Ovary (tissue), 3 donors: Measurements from ENCODE around the gene ZNF672.
"Not testable (repeated sequence)": the region's sequence is repeated elsewhere in the genome, so short reads cannot be mapped to it uniquely, and the experiment has no call there.

ENCODE experiments used
- CTCF ChIP-seq, 3 donors: fragments of 450-650 bp in 2 of 3; fragments of 200-600 bp in 1 of 3; IDR thresholded peaks; one replicate each; pipeline versions ENCODE4 v1.5.1 to v1.8.0; 2016 to 2022; ENCODE audit warnings: antibody characterized with exemption in 3 of 3, mild to moderate bottlenecking in 1 of 3
- EP300 ChIP-seq: sonication (generic); formaldehyde crosslinking; IDR thresholded peaks from one replicate; pipeline ENCODE4 v1.6.1; 2017; ENCODE audit warnings: antibody characterized with exemption
- POLR2A ChIP-seq: fragments of 450-650 bp; IDR thresholded peaks from one replicate; pipeline ENCODE4 v1.6.1; 2017; ENCODE audit warnings: antibody characterized with exemption, mild to moderate bottlenecking, moderate library complexity
- donor health status: DM: no; HTN: no; CAD: no.

DNA sequence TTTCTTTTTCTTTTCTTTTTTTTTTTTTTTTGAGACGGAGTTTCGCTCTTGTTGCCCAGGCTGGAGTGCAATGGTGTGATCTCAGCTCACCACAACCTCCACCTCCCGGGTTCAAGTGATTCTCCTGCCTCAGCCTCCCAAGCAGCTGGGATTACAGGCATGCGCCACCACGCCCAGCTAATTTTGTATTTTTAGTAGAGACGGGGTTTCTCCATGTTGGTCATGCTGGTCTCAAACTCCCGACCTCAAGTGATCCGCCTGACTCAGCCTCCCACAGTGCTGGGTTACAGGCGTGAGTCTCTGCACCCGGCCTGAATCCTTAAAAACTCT is 51.9 kb downstream of the ZNF672 start:
- TF ChIP-seq CTCF (IDR thresholded peaks at IDR 0.05); EP300; POLR2A: not testable (repeated sequence)
